ENCODE measurements around the gene CCDC188. TPM values are rescaled to one million over a fixed set of nuclear protein-coding genes. Genes with fewer than 3 reads are reported as not detected.

The CCDC188 gene
- total RNA-seq, 1 donor from 2014 or later, result not detected

GRCh38 chr22:20178075-20178914, 27.4 kb upstream of the CCDC188 start:
- Mint-ChIP-seq H3K9me3 (ENCODE audit: unreplicated experiment) (no peaks in the 10 kb centered on the region), H3K4me1 (ENCODE audit: low read depth, unreplicated experiment) (no peaks in the 10 kb centered on the region), H3K36me3 (ENCODE audit: low read depth, unreplicated experiment) (no peaks in the 10 kb centered on the region), H3K4me3 (ENCODE audit: unreplicated experiment) (no peak overlapping the region), H3K27me3 (ENCODE audit: low read depth, unreplicated experiment) (peaks cover 28% of the 10 kb centered on the region), H3K27ac (ENCODE audit: unreplicated experiment) (no peak overlapping the region)
- Histone ChIP-seq H3K27me3 (ENCODE audit: insufficient read depth, low read length) (no peaks in the 10 kb centered on the region), H4K20me1 (ENCODE audit: insufficient read depth, low read length) (no peaks in the 10 kb centered on the region), H3K4me3 (ENCODE audit: insufficient read depth, low read depth, low read length) (no peak overlapping the region), H3K36me3 (ENCODE audit: insufficient read depth, low read length) (no peaks in the 10 kb centered on the region), H3K79me2 (ENCODE audit: insufficient read depth, low read length) (no peaks in the 10 kb centered on the region), H3K4me2 (ENCODE audit: low read length) (no peak overlapping the region), H3K27ac (ENCODE audit: low read depth, low read length) (no peak overlapping the region), H3K9me3 (ENCODE audit: insufficient read depth, low read depth, low read length) (no peaks in the 10 kb centered on the region), H3K9ac (ENCODE audit: low read length) (no peak overlapping the region), H3K4me1 (ENCODE audit: insufficient read depth, low read length) (no peaks in the 10 kb centered on the region), H2AFZ (ENCODE audit: low read depth, low read length) (no peak overlapping the region)
- DNase-seq (ENCODE audit: low read depth), result no peak
- no peak for FAIRE-seq
- TF ChIP-seq EZH2 (IDR thresholded peaks at IDR 0.05; ENCODE audit: insufficient read depth, low read length), result no peak
- no peak for TF ChIP-seq CTCF (IDR thresholded peaks at IDR 0.05; ENCODE audit: insufficient read depth, low read depth, low read length)

- Histone ChIP-seq H3K36me3 (ENCODE audit: insufficient read depth, low read length) (no peaks in the 10 kb centered on the region), H2AFZ (ENCODE audit: low read depth, low read length) (no peak overlapping the region), H3K4me1 (ENCODE audit: insufficient read depth, low read length) (no peaks in the 10 kb centered on the region), H3K4me3 (ENCODE audit: insufficient read depth, low read depth, low read length) (no peak overlapping the region), H3K9ac (ENCODE audit: low read length) (no peak overlapping the region), H3K9me3 (ENCODE audit: insufficient read depth, low read depth, low read length) (no peaks in the 10 kb centered on the region), H3K4me2 (ENCODE audit: low read length) (no peak overlapping the region), H4K20me1 (ENCODE audit: insufficient read depth, low read length) (no peaks in the 10 kb centered on the region), H3K27ac (ENCODE audit: low read depth, low read length) (no peak overlapping the region), H3K79me2 (ENCODE audit: insufficient read depth, low read length) (no peaks in the 10 kb centered on the region), H3K27me3 (ENCODE audit: insufficient read depth, low read length) (no peaks in the 10 kb centered on the region)
- no peaks in the 10 kb centered on the region for H3K9me3 Mint-ChIP-seq (ENCODE audit: unreplicated experiment)
- DNase-seq (ENCODE audit: low read depth), result no peak
- H3K4me3 Mint-ChIP-seq (ENCODE audit: unreplicated experiment), result no peak overlapping the region
- peaks cover 23% of the 10 kb centered on the region for H3K27me3 Mint-ChIP-seq (ENCODE audit: low read depth, unreplicated experiment)
- no peaks in the 10 kb centered on the region for H3K4me1 Mint-ChIP-seq (ENCODE audit: low read depth, unreplicated experiment)
- H3K27ac Mint-ChIP-seq (ENCODE audit: unreplicated experiment), result no peak overlapping the region
- TF ChIP-seq EZH2 (IDR thresholded peaks at IDR 0.05; ENCODE audit: insufficient read depth, low read length) (no peak), CTCF (IDR thresholded peaks at IDR 0.05; ENCODE audit: insufficient read depth, low read depth, low read length) (no peak)
- H3K36me3 Mint-ChIP-seq (ENCODE audit: low read depth, unreplicated experiment), result no peaks in the 10 kb centered on the region
- no peak for FAIRE-seq
Measured at GRCh38 chr22:20177217-20177911, 26.5 kb upstream of the CCDC188 start.
